ENCODE data around the gene CAPZB.

Gene CAPZB

GRCh38 chr1:19343617-19344350 lies 141.6 kb downstream of the CAPZB start:
- DNase-seq: no peak

- DNase-seq: no peak
Observed at GRCh38 chr1:19342894-19343616, 142.3 kb downstream of the CAPZB start.

GRCh38 chr1:19342062-19342750 lies 143.1 kb downstream of the CAPZB start:
- DNase-seq: no peak

- DNase-seq: peak; percentile 56
Observed at GRCh38 chr1:19341201-19342061, 143.9 kb downstream of the CAPZB start.

- no peak for DNase-seq
Observed at GRCh38 chr1:19340387-19340937, 144.9 kb downstream of the CAPZB start.

GRCh38 chr1:19339214-19339861 lies 146.0 kb downstream of the CAPZB start:
- no peak for DNase-seq

GRCh38 chr1:19338323-19338762 lies 147.0 kb downstream of the CAPZB start:
- DNase-seq: peak; percentile 47

- no peak for DNase-seq
Observed at GRCh38 chr1:19337289-19337688, 148.1 kb downstream of the CAPZB start.

GRCh38 chr1:19336543-19336942 lies 148.8 kb downstream of the CAPZB start:
- no peak for DNase-seq

- DNase-seq: no peak
Observed at GRCh38 chr1:19333587-19334354, 151.6 kb downstream of the CAPZB start.

GRCh38 chr1:19332832-19333231 lies 152.5 kb downstream of the CAPZB start:
- no peak for DNase-seq

- no peak for DNase-seq
Observed at GRCh38 chr1:19331262-19331878, 154.0 kb downstream of the CAPZB start.

GRCh38 chr1:19330449-19331135 lies 154.7 kb downstream of the CAPZB start:
- DNase-seq: no peak

- no peak for DNase-seq
Observed at GRCh38 chr1:19329611-19330010, 155.7 kb downstream of the CAPZB start.

GRCh38 chr1:19329188-19329587 lies 156.2 kb downstream of the CAPZB start:
- DNase-seq: no peak

GRCh38 chr1:19328486-19328885 lies 156.9 kb downstream of the CAPZB start:
- no peak for DNase-seq

GRCh38 chr1:19327736-19328135 lies 157.6 kb downstream of the CAPZB start:
- no peak for DNase-seq

GRCh38 chr1:19327301-19327700 lies 158.0 kb downstream of the CAPZB start:
- DNase-seq: no peak

- DNase-seq: no peak
Observed at GRCh38 chr1:19326748-19327065, 158.6 kb downstream of the CAPZB start.

Measured in fibroblast of skin of abdomen (primary cell).